ENCODE data around the gene HIPK4.
A peak's percentile ranks its signal among the peaks of the same experiment; 100 is the strongest.

HIPK4 gene

DNA sequence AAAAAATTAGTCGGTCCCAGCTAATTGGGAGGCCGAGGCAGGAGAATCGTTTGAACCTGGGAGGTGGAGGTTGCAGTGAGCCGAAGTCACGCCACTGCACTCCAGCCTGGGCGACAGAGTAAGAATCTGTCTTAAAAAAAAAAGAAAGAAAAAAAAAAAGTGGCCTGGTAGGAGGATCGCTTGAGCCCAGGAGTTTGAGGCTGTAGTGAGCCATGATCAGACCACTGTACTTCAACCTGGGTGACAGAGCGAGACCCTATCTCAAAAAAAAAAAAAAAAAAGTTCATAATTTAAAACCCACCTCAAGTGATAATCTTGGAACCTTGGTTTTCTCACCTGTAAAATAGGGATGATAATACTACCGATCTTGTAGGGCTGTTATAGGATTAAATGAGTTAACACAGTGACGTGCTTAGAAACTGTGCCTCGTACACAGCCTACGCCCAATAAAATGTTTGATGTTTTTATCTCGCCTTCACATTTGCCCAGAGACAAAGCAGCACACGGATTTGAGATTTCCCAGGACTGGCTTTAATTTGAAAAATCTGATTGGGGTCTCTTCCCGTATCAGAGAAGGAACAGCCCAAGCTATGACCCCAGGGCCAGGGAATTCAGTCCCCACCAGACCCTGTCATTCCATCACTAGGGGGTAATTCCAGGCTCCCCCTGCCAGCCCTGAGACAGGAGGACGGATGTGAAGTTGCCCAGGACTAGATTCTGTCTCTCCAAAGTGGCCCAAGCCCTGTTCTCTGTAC lies 32.2 kb upstream of the HIPK4 start:
- no peak overlapping the region for H3K4me3 ChIP-seq (ENCODE audit: severe bottlenecking)
- no peaks in the 10 kb centered on the region for H3K9me3 ChIP-seq (ENCODE audit: severe bottlenecking)
- no peaks in the 10 kb centered on the region for H3K27me3 ChIP-seq (ENCODE audit: insufficient read depth, poor library complexity, severe bottlenecking)
- peaks cover 3% of the 10 kb centered on the region for H3K4me1 ChIP-seq (ENCODE audit: insufficient read depth, poor library complexity, severe bottlenecking)
- DNase-seq (ENCODE audit: low spot score) = no peak
- no peak for ATAC-seq (ENCODE audit: low read depth)
- H3K27ac ChIP-seq (ENCODE audit: poor library complexity, severe bottlenecking) = peak overlapping the region; percentile 81
- peaks cover 10% of the 10 kb centered on the region for H3K36me3 ChIP-seq (ENCODE audit: low read depth)
- TF ChIP-seq, protein P1, sequence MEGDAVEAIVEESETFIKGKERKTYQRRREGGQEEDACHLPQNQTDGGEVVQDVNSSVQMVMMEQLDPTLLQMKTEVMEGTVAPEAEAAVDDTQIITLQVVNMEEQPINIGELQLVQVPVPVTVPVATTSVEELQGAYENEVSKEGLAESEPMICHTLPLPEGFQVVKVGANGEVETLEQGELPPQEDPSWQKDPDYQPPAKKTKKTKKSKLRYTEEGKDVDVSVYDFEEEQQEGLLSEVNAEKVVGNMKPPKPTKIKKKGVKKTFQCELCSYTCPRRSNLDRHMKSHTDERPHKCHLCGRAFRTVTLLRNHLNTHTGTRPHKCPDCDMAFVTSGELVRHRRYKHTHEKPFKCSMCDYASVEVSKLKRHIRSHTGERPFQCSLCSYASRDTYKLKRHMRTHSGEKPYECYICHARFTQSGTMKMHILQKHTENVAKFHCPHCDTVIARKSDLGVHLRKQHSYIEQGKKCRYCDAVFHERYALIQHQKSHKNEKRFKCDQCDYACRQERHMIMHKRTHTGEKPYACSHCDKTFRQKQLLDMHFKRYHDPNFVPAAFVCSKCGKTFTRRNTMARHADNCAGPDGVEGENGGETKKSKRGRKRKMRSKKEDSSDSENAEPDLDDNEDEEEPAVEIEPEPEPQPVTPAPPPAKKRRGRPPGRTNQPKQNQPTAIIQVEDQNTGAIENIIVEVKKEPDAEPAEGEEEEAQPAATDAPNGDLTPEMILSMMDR (IDR thresholded peaks at IDR 0.05; ENCODE audit: poor library complexity, severe bottlenecking) = no peak

DNA sequence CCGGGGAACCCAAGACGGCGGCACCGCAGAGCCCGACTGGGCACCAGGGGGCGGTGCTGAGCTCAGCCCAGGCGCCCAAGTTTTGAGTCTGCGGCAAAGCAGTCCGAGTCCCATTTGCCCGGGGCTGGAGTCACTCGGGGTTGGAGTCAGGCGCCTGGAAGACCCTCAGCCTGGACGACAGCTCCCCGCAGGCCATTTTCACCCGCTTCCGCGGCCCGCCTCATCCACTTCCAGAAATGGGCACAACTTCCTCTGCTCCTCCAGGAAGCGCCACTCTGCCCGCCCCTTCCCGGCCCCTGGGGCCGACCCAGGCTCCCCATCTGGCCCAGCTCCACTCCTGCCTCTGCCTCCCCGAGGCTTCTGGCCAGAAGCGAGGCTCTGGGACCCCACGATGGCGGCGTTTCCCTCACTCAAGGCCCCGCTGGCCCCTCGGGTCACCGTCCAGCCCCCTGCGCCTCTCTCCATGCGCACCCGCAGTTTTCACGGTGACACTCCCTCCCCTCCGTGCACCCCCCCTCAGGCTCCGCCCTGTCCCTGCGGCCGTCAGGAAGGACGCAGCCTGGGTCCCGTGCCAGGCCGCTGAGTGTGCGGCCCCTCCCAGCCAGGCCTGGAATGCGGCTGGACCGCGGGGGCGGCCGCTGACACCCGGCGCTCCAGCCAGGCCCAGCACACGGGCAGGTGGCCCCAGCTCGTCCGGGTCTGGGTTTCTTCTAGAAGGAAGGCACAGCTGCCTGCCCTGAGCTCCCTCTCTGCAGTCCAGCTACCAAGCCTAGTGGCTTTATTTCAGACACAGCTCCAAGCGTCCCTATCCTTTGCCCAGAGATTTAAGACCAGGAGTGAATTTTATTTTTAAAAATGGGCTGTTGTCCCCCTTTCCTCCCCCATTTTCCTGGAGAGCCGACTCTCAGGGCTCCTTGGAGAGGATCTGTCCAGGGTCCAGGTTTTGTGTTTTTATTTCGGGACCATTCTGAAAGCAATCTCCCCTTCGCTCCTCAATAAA lies 31.1 kb upstream of the HIPK4 start:
- H3K4me1 ChIP-seq (ENCODE audit: insufficient read depth, poor library complexity, severe bottlenecking) = peaks cover 7% of the 10 kb centered on the region
- ATAC-seq (ENCODE audit: low read depth) (peak; percentile 65), DNase-seq (ENCODE audit: low spot score) (peak; percentile 89)
- TF ChIP-seq, protein P1 (IDR thresholded peaks at IDR 0.05; ENCODE audit: poor library complexity, severe bottlenecking) = peak; percentile 94
- peaks cover 10% of the 10 kb centered on the region for H3K36me3 ChIP-seq (ENCODE audit: low read depth)
- H3K4me3 ChIP-seq (ENCODE audit: severe bottlenecking) = peak overlapping the region; percentile 45
- H3K27ac ChIP-seq (ENCODE audit: poor library complexity, severe bottlenecking) = peak overlapping the region; percentile 81
- H3K27me3 ChIP-seq (ENCODE audit: insufficient read depth, poor library complexity, severe bottlenecking) = no peaks in the 10 kb centered on the region
- H3K9me3 ChIP-seq (ENCODE audit: severe bottlenecking) = no peaks in the 10 kb centered on the region

DNA sequence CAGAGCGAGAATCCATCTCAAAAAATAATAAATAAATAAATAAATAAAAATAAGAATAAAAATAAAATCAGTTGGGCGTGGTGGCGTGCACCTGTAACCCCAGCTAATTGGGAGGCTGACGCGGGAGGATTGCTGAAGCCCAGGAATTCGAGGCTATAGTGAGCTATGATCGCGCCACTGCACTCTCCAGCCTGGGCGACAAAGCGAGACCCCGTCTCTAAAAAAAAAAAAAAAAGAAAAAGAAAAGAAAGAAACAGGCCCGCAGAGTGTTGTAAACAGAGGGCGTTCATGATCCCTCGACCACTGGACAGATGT lies 30.4 kb upstream of the HIPK4 start:
- Histone ChIP-seq H3K27me3 (ENCODE audit: insufficient read depth, poor library complexity, severe bottlenecking) (no peaks in the 10 kb centered on the region), H3K36me3 (ENCODE audit: low read depth) (peaks cover 10% of the 10 kb centered on the region), H3K27ac (ENCODE audit: poor library complexity, severe bottlenecking) (peak overlapping the region; percentile 81), H3K9me3 (ENCODE audit: severe bottlenecking) (no peaks in the 10 kb centered on the region), H3K4me1 (ENCODE audit: insufficient read depth, poor library complexity, severe bottlenecking) (peaks cover 7% of the 10 kb centered on the region), H3K4me3 (ENCODE audit: severe bottlenecking) (peak overlapping the region; percentile 45)
- ATAC-seq (ENCODE audit: low read depth) (no peak), DNase-seq (ENCODE audit: low spot score) (no peak)
- TF ChIP-seq, protein P1 (IDR thresholded peaks at IDR 0.05; ENCODE audit: poor library complexity, severe bottlenecking) = no peak

DNA sequence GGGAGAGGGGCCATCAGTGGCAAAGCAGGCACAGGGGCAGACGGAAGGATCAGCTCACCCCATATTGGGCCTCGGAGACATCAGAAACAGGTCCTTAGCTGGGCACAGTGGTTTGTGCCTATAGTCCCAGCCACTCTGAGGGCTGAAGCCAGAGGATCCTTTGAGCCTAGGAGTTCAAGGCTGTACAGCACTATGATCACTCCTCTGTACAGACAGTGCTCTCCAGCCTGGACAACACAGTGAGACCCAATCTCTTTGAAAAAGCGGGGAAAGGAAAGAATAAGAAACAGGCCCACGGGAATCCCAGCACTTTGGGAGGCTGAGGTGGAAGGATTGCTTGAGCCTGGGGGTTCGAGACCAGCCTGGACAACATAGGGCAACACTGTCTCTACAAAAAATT lies 29.8 kb upstream of the HIPK4 start:
- no peaks in the 10 kb centered on the region for H3K9me3 ChIP-seq (ENCODE audit: severe bottlenecking)
- H3K4me3 ChIP-seq (ENCODE audit: severe bottlenecking) = no peak overlapping the region
- peaks cover 10% of the 10 kb centered on the region for H3K36me3 ChIP-seq (ENCODE audit: low read depth)
- ATAC-seq (ENCODE audit: low read depth) = no peak
- DNase-seq (ENCODE audit: low spot score) = no peak
- TF ChIP-seq, protein P1 (IDR thresholded peaks at IDR 0.05; ENCODE audit: poor library complexity, severe bottlenecking) = no peak
- H3K4me1 ChIP-seq (ENCODE audit: insufficient read depth, poor library complexity, severe bottlenecking) = peaks cover 7% of the 10 kb centered on the region
- H3K27me3 ChIP-seq (ENCODE audit: insufficient read depth, poor library complexity, severe bottlenecking) = no peaks in the 10 kb centered on the region
- H3K27ac ChIP-seq (ENCODE audit: poor library complexity, severe bottlenecking) = no peak overlapping the region
